H9 (cell line): ENCODE results near the gene SLC2A11. TPM values are rescaled to one million over a fixed set of nuclear protein-coding genes. Genes with fewer than 3 reads are reported as not detected.

Experiments
- DNase-seq: peaks from one replicate; pipeline ENCODE4 v3.0.0-alpha.2; 2017
- H2AFZ ChIP-seq: one replicate; pipeline ENCODE4 v1.6.1; 2013; ENCODE audit warnings: mild to moderate bottlenecking, low read length, control low read depth, moderate library complexity
- H2AK5ac ChIP-seq: 2 replicates; pipeline ENCODE4 v1.6.1; 2013; ENCODE audit warnings: low read length, control low read depth, mixed read lengths; ENCODE audit not compliant: insufficient read length
- H2BK120ac ChIP-seq: one replicate; pipeline ENCODE4 v1.6.1; 2013; ENCODE audit warnings: low read depth, mild to moderate bottlenecking, low read length, control low read depth, inconsistent platforms; ENCODE audit not compliant: poor library complexity, severe bottlenecking
- H2BK12ac ChIP-seq: 2 replicates; pipeline ENCODE4 v1.6.1; 2013; ENCODE audit warnings: low read length, control low read depth, mixed read lengths, low read depth; ENCODE audit not compliant: insufficient read length
- H2BK15ac ChIP-seq: 2 replicates; pipeline ENCODE4 v1.6.1; 2013; ENCODE audit warnings: low read depth, low read length, control low read depth
- H2BK20ac ChIP-seq: one replicate; pipeline ENCODE4 v1.6.1; 2013; ENCODE audit warnings: low read depth, mild to moderate bottlenecking, low read length, control low read depth, inconsistent platforms; ENCODE audit not compliant: poor library complexity, severe bottlenecking
- H2BK5ac ChIP-seq: 2 replicates; pipeline ENCODE4 v1.6.1; 2013; ENCODE audit warnings: low read length, control low read depth, mixed read lengths; ENCODE audit not compliant: insufficient read length
- H3K14ac ChIP-seq: 2 replicates; pipeline ENCODE4 v1.6.1; 2013; ENCODE audit warnings: low read length, control low read depth; ENCODE audit not compliant: insufficient read depth
- H3K18ac ChIP-seq: 2 replicates; pipeline ENCODE4 v1.6.1; 2013; ENCODE audit warnings: low read depth, mild to moderate bottlenecking, mixed read lengths, low read length, control low read depth; ENCODE audit not compliant: insufficient read length
- H3K23ac ChIP-seq: 2 replicates; pipeline ENCODE4 v1.6.1; 2013; ENCODE audit warnings: low read length, control low read depth, mixed read lengths, low read depth; ENCODE audit not compliant: insufficient read length
- H3K23me2 ChIP-seq: 2 replicates; pipeline ENCODE4 v1.6.1; 2013; ENCODE audit warnings: low read depth, mild to moderate bottlenecking, mixed read lengths, low read length, control low read depth; ENCODE audit not compliant: insufficient read length, poor library complexity, severe bottlenecking
- H3K27ac ChIP-seq: 2 replicates; pipeline ENCODE4 v1.5.1; 2013; ENCODE audit warnings: low read length, control low read depth, mixed read lengths, low read depth; ENCODE audit not compliant: insufficient read length
- H3K27me3 ChIP-seq: 2 replicates; pipeline ENCODE4 v1.6.1; 2013; ENCODE audit warnings: low read length, control low read depth, inconsistent platforms; ENCODE audit not compliant: insufficient read depth
- H3K4ac ChIP-seq: 2 replicates; pipeline ENCODE4 v1.6.1; 2013; ENCODE audit warnings: low read depth, mild to moderate bottlenecking, control low read depth, inconsistent platforms, low read length, moderate library complexity
- H3K4me1 ChIP-seq: 2 replicates; pipeline ENCODE4 v1.6.1; 2013; ENCODE audit warnings: low read length, control low read depth, inconsistent platforms; ENCODE audit not compliant: insufficient read depth
- H3K4me2 ChIP-seq: 2 replicates; pipeline ENCODE4 v1.6.1; 2013; ENCODE audit warnings: low read length, control low read depth, mixed read lengths; ENCODE audit not compliant: insufficient read length, insufficient read depth
- H3K56ac ChIP-seq: 2 replicates; pipeline ENCODE4 v1.6.1; 2013; ENCODE audit warnings: low read depth, mild to moderate bottlenecking, mixed read lengths, low read length, control low read depth; ENCODE audit not compliant: insufficient read length
- H3K79me1 ChIP-seq: 2 replicates; pipeline ENCODE4 v1.6.1; 2013; ENCODE audit warnings: low read depth, mild to moderate bottlenecking, moderate library complexity, low read length, control low read depth, inconsistent platforms; ENCODE audit not compliant: insufficient read depth, poor library complexity, severe bottlenecking
- H3K79me2 ChIP-seq: 2 replicates; pipeline ENCODE4 v1.6.1; 2013; ENCODE audit warnings: low read length, control low read depth, inconsistent platforms; ENCODE audit not compliant: insufficient read depth
- H3K9ac ChIP-seq: 2 replicates; pipeline ENCODE4 v1.6.1; 2013; ENCODE audit warnings: low read length, control low read depth, mixed read lengths; ENCODE audit not compliant: insufficient read length; ENCODE audit errors: extremely low read depth
- H3K9me3 ChIP-seq: one replicate; pipeline ENCODE4 v1.6.1; 2013; ENCODE audit warnings: low read depth, low read length, inconsistent platforms; ENCODE audit not compliant: control insufficient read depth
- H3T11ph ChIP-seq: one replicate; pipeline ENCODE4 v1.6.1; 2013; ENCODE audit warnings: mild to moderate bottlenecking, low read length, control low read depth, inconsistent platforms
- H4K20me1 ChIP-seq: one replicate; pipeline ENCODE4 v1.6.1; 2013; ENCODE audit not compliant: control insufficient read depth, insufficient read length, insufficient read depth
- H4K5ac ChIP-seq: 2 replicates; pipeline ENCODE4 v1.6.1; 2013; ENCODE audit warnings: low read depth, mild to moderate bottlenecking, mixed read lengths, low read length, control low read depth; ENCODE audit not compliant: insufficient read length
- H4K8ac ChIP-seq: replicated peaks from 2 replicates; pipeline ENCODE4 v1.6.1; 2013; ENCODE audit warnings: low read length, control low read depth, mixed read lengths, low read depth; ENCODE audit not compliant: insufficient read length
- H4K91ac ChIP-seq: 2 replicates; pipeline ENCODE4 v1.6.1; 2013; ENCODE audit warnings: low read depth, mild to moderate bottlenecking, moderate library complexity, mixed read lengths, low read length, control low read depth; ENCODE audit not compliant: insufficient read length
- H3K27ac Mint-ChIP-seq, 3 experiments: 2 replicates in 2 of 3; 3 replicates in 1 of 3; pipeline ENCODE4 v1.8.0; 2020 to 2021; ENCODE audit warnings: mixed read lengths in 3 of 3, mild to moderate bottlenecking in 1 of 3, moderate library complexity in 1 of 3
- H3K27me3 Mint-ChIP-seq: 2 replicates; pipeline ENCODE4 v1.8.0; 2021; ENCODE audit warnings: low read depth, mild to moderate bottlenecking, moderate library complexity, mixed read lengths
- H3K36me3 Mint-ChIP-seq, 3 experiments: 2 replicates in 2 of 3; 3 replicates in 1 of 3; pipeline ENCODE4 v1.8.0; 2020 to 2021; ENCODE audit warnings: low read depth in 3 of 3, mixed read lengths in 3 of 3; ENCODE audit not compliant: insufficient read depth in 1 of 3
- H3K4me1 Mint-ChIP-seq, 2 experiments: 2 replicates each; pipeline ENCODE4 v1.8.0; 2020; ENCODE audit warnings: mixed read lengths in 2 of 2
- H3K4me3 Mint-ChIP-seq, 2 experiments: 2 replicates in 1 of 2; 3 replicates in 1 of 2; pipeline ENCODE4 v1.8.0; 2020 to 2021; ENCODE audit warnings: mild to moderate bottlenecking in 2 of 2, mixed read lengths in 2 of 2, moderate library complexity in 1 of 2
- H3K9me3 Mint-ChIP-seq, 2 experiments: 2 replicates in 1 of 2; 3 replicates in 1 of 2; pipeline ENCODE4 v1.8.0; 2020; ENCODE audit warnings: mild to moderate bottlenecking in 2 of 2, mixed read lengths in 2 of 2, moderate library complexity in 1 of 2
- CTCF ChIP-seq: fragments of 200-600 bp; sonication (generic); conservative IDR thresholded peaks from 3 replicates; pipeline ENCODE4 v1.8.0; 2021; ENCODE audit warnings: antibody characterized with exemption, mild to moderate bottlenecking
- WGBS: extraction: QIAGEN DNeasy Blood & Tissue Kit; methylation state at CpG from one replicate; pipeline ENCODE4 v1.1.7; 2013; ENCODE audit warnings: missing lambda C conversion rate, low lambda C conversion rate, mixed read lengths; ENCODE audit not compliant: insufficient read length; ENCODE audit errors: extremely low coverage; 5-methylcytosine and 5-hydroxymethylcytosine counted together
- total RNA-seq: library from RNA; stranded (reverse); gene quantifications from 2 replicates; pipeline ENCODE4 v1.2.1, GENCODE V29; 2021

The SLC2A11 gene
- total RNA-seq, 1 experiment from 2014 or later = 15.0 TPM

- Mint-ChIP-seq H3K27me3 (no peaks in the 10 kb centered on the region), H3K4me3 (no peak overlapping the region), H3K4me1 (peaks cover 2 to 3% of the 10 kb centered on the region in 2 experiments; a peak in 2 of 4 replicates), H3K27ac (no peak overlapping the region), H3K9me3 (no peaks in the 10 kb centered on the region), H3K36me3 (peaks cover 2 to 10% (median 5%) of the 10 kb centered on the region in 3 experiments; a peak in 3 of 7 replicates)
- Histone ChIP-seq H4K5ac (no peak overlapping the region), H3K4me2 (no peak overlapping the region), H3K9me3 (no peaks in the 10 kb centered on the region), H2BK120ac (no peak overlapping the region), H3K4ac (no peak overlapping the region), H3K9ac (no peak overlapping the region), H3K79me1 (no peaks in the 10 kb centered on the region), H3K18ac (no peak overlapping the region), H4K8ac (no peak overlapping the region), H3T11ph (no peak overlapping the region), H3K27me3 (no peaks in the 10 kb centered on the region), H3K79me2 (no peaks in the 10 kb centered on the region), H3K23ac (no peak overlapping the region), H3K14ac (no peak overlapping the region; the same call in 1 of the 2 replicates), H3K27ac (no peak overlapping the region), H4K20me1 (no peaks in the 10 kb centered on the region), H2BK15ac (no peak overlapping the region), H2BK5ac (no peak overlapping the region), H2AK5ac (no peak overlapping the region), H4K91ac (no peak overlapping the region), H2BK12ac (no peak overlapping the region), H3K23me2 (no peaks in the 10 kb centered on the region), H2AFZ (no peak overlapping the region), H2BK20ac (no peak overlapping the region), H3K4me1 (no peaks in the 10 kb centered on the region; the same call in 1 of the 2 replicates), H3K56ac (no peak overlapping the region)
- no peak for TF ChIP-seq CTCF
- WGBS = no CpG with 5 or more reads among the region's 9 CpGs
- no peak for DNase-seq
These were observed 26.5 kb downstream of the SLC2A11 start for GRCh38 chr22:23884140-23884539.
